Left ventricle myocardium inferior (tissue), 1 donor: ENCODE results near the gene TNPO2. TPM values are rescaled to one million over a fixed set of nuclear protein-coding genes. Genes with fewer than 3 reads are reported as not detected.
A peak's percentile ranks its signal among the peaks of the same experiment; 100 is the strongest.

Experiments used
- DNase-seq: peaks from one replicate; pipeline ENCODE4 v3.0.0-alpha.2; 2020
- H3K27ac ChIP-seq: fragments of 200-600 bp; replicated peaks from 2 replicates; pipeline ENCODE4 v1.8.0; 2021
- H3K27me3 ChIP-seq: fragments of 200-600 bp; 2 replicates; pipeline ENCODE4 v1.8.0; 2021; ENCODE audit warnings: low read depth
- H3K36me3 ChIP-seq: fragments of 200-600 bp; 2 replicates; pipeline ENCODE4 v1.8.0; 2021
- H3K4me1 ChIP-seq: fragments of 200-600 bp; 2 replicates; pipeline ENCODE4 v1.8.0; 2021
- H3K4me3 ChIP-seq: fragments of 200-600 bp; 2 replicates; pipeline ENCODE4 v1.8.0; 2021; ENCODE audit warnings: mild to moderate bottlenecking, moderate library complexity
- H3K9me3 ChIP-seq: fragments of 200-600 bp; replicated peaks from 2 replicates; pipeline ENCODE4 v1.8.0; 2021
- intact Hi-C: fragments of 100-400 bp; cut with micrococcal nuclease; formaldehyde crosslinking; loops from one replicate; pipeline ENCODE4 v1.11.0; 2022
- total RNA-seq: library from RNA; stranded (reverse); fragmentation: NEBNext Ultra II Directional; extraction: Animal tissue kit (Norgen Biotek cat#: 25700); gene quantifications from one replicate; pipeline ENCODE4 v1.2.1, GENCODE V29; 2021
- TF ChIP-seq, protein P1 (sequence below): fragments of 200-600 bp; IDR thresholded peaks from 2 replicates; pipeline ENCODE4 v1.8.0; 2021; ENCODE audit warnings: antibody characterized with exemption, mild to moderate bottlenecking, borderline replicate concordance
- donor health status: DM: no; HTN: yes; CAD: no; lungs with severe emphysema.

The TNPO2 gene
- total RNA-seq, 1 donor from 2014 or later: 33.1 TPM

DNA sequence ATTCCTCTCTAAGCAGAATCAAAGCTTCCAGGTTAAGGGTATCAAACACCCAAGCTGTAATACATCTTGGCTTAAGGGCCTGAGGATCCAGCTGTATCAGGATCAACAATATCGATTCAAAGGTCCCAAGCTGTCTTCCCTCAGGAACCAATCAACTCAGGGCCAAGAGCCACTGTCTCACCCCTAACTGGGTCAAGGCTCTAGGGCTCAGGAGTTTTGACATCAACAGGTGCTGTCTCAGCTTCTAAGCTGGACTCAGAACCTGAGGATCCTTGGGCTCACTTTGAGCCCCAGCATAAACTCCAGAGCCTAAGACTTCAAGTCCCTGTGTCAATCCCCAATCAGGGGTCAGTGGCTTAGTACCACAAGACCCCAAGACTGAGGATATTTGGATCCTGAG is 28.2 kb downstream of the TNPO2 start:
- Histone ChIP-seq H3K4me3 (peak overlapping the region; percentile 77), H3K36me3 (peaks cover 18% of the 10 kb centered on the region), H3K27me3 (no peaks in the 10 kb centered on the region), H3K9me3 (no peaks in the 10 kb centered on the region), H3K4me1 (peaks cover 23% of the 10 kb centered on the region), H3K27ac (no peak overlapping the region)
- DNase-seq: no peak
- intact Hi-C loops: no loop called here
- TF ChIP-seq, protein P1, sequence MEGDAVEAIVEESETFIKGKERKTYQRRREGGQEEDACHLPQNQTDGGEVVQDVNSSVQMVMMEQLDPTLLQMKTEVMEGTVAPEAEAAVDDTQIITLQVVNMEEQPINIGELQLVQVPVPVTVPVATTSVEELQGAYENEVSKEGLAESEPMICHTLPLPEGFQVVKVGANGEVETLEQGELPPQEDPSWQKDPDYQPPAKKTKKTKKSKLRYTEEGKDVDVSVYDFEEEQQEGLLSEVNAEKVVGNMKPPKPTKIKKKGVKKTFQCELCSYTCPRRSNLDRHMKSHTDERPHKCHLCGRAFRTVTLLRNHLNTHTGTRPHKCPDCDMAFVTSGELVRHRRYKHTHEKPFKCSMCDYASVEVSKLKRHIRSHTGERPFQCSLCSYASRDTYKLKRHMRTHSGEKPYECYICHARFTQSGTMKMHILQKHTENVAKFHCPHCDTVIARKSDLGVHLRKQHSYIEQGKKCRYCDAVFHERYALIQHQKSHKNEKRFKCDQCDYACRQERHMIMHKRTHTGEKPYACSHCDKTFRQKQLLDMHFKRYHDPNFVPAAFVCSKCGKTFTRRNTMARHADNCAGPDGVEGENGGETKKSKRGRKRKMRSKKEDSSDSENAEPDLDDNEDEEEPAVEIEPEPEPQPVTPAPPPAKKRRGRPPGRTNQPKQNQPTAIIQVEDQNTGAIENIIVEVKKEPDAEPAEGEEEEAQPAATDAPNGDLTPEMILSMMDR: no peak

DNA sequence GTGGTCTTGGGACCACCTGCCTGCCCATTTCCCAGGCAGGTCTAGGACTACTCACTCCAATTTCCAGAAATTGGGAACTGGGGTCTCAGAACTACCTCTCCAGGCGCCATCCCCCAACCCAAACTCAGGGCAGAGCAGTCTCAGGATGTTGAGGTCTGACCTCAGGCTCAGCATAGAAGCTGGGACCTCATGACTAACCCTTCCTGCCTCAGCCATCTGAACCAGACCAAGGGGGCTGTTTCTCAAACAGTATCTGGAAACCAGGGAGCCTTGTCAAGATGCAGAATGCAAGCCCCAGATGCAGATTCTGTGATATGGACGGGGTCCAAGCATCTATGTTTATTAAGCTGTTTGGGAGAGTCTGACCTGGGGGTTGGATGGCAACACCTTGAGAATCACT is 28.6 kb downstream of the TNPO2 start:
- H3K9me3 ChIP-seq: no peaks in the 10 kb centered on the region
- peaks cover 23% of the 10 kb centered on the region for H3K4me1 ChIP-seq
- no peaks in the 10 kb centered on the region for H3K27me3 ChIP-seq
- no peak overlapping the region for H3K4me3 ChIP-seq
- H3K36me3 ChIP-seq: peaks cover 14% of the 10 kb centered on the region
- intact Hi-C loops: no loop called here
- TF ChIP-seq, protein P1: no peak
- H3K27ac ChIP-seq: no peak overlapping the region
- DNase-seq: no peak

DNA sequence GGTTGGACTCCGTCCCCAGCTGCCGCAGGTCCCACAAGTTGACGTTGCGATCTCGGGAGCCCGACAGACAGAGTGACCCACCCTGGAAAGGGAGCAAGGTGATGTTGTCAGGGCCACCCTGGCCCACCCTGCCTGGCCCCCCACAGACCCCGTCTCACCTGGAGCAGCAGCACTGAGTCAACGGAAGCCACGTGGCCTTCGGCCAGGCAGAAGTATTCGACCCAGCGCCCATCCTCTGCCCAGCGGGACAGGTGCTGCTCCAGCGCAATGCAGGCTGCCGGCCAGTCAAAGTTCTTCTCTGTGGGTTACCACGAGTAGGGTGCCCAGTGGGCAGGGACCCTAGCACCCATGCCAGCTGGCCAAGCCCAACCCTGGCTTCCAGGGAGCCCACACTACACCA is 29.1 kb downstream of the TNPO2 start:
- H3K36me3 ChIP-seq: peaks cover 9% of the 10 kb centered on the region
- no peak overlapping the region for H3K4me3 ChIP-seq
- TF ChIP-seq, protein P1: no peak
- no peaks in the 10 kb centered on the region for H3K9me3 ChIP-seq
- DNase-seq: no peak
- no peak overlapping the region for H3K27ac ChIP-seq
- H3K4me1 ChIP-seq: peaks cover 23% of the 10 kb centered on the region
- intact Hi-C loops: no loop called here
- no peaks in the 10 kb centered on the region for H3K27me3 ChIP-seq

DNA sequence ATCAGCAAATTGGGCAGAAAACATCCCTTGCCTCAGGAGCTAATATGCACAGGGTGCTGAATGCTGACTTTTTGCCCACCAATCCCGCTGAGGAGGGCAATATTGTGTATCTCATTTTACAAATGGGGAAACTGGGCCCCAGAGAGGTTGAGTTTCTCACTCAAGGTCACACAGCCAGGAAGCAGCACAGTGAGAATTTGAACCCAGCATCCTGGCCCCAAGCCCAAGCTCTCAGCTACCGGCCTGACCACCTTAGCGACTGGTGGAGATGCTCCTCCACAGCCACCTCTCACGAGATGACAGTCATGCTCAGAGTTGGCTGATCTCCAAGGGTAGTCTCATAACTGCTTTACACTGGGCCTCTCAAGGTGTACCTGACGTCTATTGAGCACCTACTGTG is 30.8 kb downstream of the TNPO2 start:
- DNase-seq: no peak
- intact Hi-C loops: no loop called here
- no peak overlapping the region for H3K27ac ChIP-seq
- no peak overlapping the region for H3K4me3 ChIP-seq
- H3K36me3 ChIP-seq: peaks cover under 1% of the 10 kb centered on the region
- H3K9me3 ChIP-seq: no peaks in the 10 kb centered on the region
- H3K27me3 ChIP-seq: no peaks in the 10 kb centered on the region
- TF ChIP-seq, protein P1: no peak
- H3K4me1 ChIP-seq: peaks cover 23% of the 10 kb centered on the region

DNA sequence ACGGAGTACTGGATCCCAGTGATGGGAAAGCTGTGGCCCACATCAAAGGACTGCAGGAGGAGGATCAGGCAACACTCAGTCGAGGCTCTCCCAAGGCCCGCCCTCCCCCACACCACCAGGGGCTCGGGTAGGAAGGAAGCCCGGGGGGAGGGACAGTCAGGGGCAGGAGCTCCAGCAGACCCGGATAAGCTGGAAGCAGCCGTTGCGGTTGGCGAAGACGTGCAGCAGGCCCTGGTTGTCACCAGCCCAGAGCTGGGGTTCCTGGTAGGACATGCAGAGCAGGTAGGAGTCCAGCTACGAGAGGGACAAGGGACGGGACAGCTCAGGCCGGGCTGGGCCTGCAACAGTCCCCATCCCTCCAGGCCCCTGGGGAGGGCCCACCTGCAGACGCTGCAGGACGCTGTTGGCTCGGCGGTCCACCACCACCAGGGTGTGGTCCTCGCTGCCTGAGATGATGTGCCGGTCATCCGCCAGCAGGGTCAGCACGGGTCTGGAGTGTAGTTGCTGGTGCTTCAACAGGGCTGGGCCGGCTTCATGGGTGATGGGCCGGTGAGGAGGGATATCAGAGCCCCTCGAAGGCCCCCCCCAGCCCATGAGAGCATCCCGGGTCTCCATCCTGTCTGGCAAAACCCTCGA is 34.0 kb downstream of the TNPO2 start:
- no peak overlapping the region for H3K4me3 ChIP-seq
- intact Hi-C loops: no loop called here
- H3K36me3 ChIP-seq: no peaks in the 10 kb centered on the region
- no peaks in the 10 kb centered on the region for H3K27me3 ChIP-seq
- no peak overlapping the region for H3K27ac ChIP-seq
- no peaks in the 10 kb centered on the region for H3K9me3 ChIP-seq
- TF ChIP-seq, protein P1: no peak
- H3K4me1 ChIP-seq: no peaks in the 10 kb centered on the region
- no peak for DNase-seq

- intact Hi-C loops: no loop called here
- Histone ChIP-seq H3K4me3 (no peak overlapping the region), H3K36me3 (no peaks in the 10 kb centered on the region), H3K4me1 (no peaks in the 10 kb centered on the region), H3K27me3 (no peaks in the 10 kb centered on the region), H3K9me3 (no peaks in the 10 kb centered on the region), H3K27ac (no peak overlapping the region)
- TF ChIP-seq, protein P1: no peak
- no peak for DNase-seq
Measured at GRCh38 chr19:12689012-12689411, 34.7 kb downstream of the TNPO2 start.
